Smooth muscle cell (in vitro differentiated cells): ENCODE results near the gene ANAPC15. TPM values are rescaled to one million over a fixed set of nuclear protein-coding genes. Genes with fewer than 3 reads are reported as not detected.

Experiments
- DNase-seq: peaks from one replicate; lab custom pipeline; 2025; ENCODE audit not compliant: unreplicated experiment; lab: John Stamatoyannopoulos, UW
- H2AFZ ChIP-seq: fragments of 200-600 bp; sonication (generic); 2 replicates; pipeline ENCODE4 v1.6.0; 2016; ENCODE audit warnings: antibody characterized with exemption, low read depth, mild to moderate bottlenecking
- H3F3A ChIP-seq: fragments of 200-600 bp; sonication (generic); 2 replicates; pipeline ENCODE4 v1.6.0; 2017; ENCODE audit warnings: antibody characterized with exemption, low read depth
- H3K27ac ChIP-seq: fragments of 200-600 bp; sonication (generic); 2 replicates; pipeline ENCODE4 v1.5.1; 2016; ENCODE audit warnings: low read depth, mild to moderate bottlenecking
- H3K27me3 ChIP-seq: fragments of 200-600 bp; sonication (generic); 2 replicates; pipeline ENCODE4 v1.6.1; 2016; ENCODE audit warnings: low read depth, mild to moderate bottlenecking
- H3K36me3 ChIP-seq: fragments of 200-600 bp; sonication (generic); 2 replicates; pipeline ENCODE4 v1.5.1; 2016; ENCODE audit warnings: low read depth
- H3K4me1 ChIP-seq: fragments of 200-600 bp; sonication (generic); 2 replicates; pipeline ENCODE4 v1.5.1; 2016; ENCODE audit warnings: low read depth
- H3K4me2 ChIP-seq: fragments of 200-600 bp; sonication (generic); 2 replicates; pipeline ENCODE4 v1.6.0; 2016; ENCODE audit warnings: mild to moderate bottlenecking
- H3K4me3 ChIP-seq: fragments of 200-600 bp; sonication (generic); 2 replicates; pipeline ENCODE4 v1.5.1; 2016; ENCODE audit warnings: mild to moderate bottlenecking
- H3K79me2 ChIP-seq: fragments of 200-600 bp; sonication (generic); 2 replicates; pipeline ENCODE4 v1.6.0; 2016; ENCODE audit warnings: low read depth, mild to moderate bottlenecking
- H3K9ac ChIP-seq: fragments of 200-600 bp; sonication (generic); 2 replicates; pipeline ENCODE4 v1.6.0; 2016; ENCODE audit warnings: low read depth
- H3K9me3 ChIP-seq: fragments of 200-600 bp; sonication (generic); replicated peaks from 2 replicates; pipeline ENCODE4 v1.5.1; 2016; ENCODE audit warnings: low read depth
- H4K20me1 ChIP-seq: fragments of 200-600 bp; sonication (generic); 2 replicates; pipeline ENCODE4 v1.6.0; 2016; ENCODE audit warnings: low read depth
- WGBS: methylation state at CpG from one replicate; pipeline ENCODE4 v1.1.7; 2016; ENCODE audit warnings: low lambda C conversion rate; 5-methylcytosine and 5-hydroxymethylcytosine counted together
- polyA plus RNA-seq: library from polyadenylated mRNA; unstranded; fragments of >200 nt; fragmentation: Nextera tagmentation; extraction: Ambion mirVana; gene quantifications from 2 replicates; pipeline ENCODE4 v1.2.1, GENCODE V29; 2016
- total RNA-seq: library from RNA; depleted of rRNA; stranded (reverse); fragments of >200 nt; gene quantifications from 2 replicates; pipeline ENCODE4 v1.2.3, GENCODE V29; 2014
- TF ChIP-seq, protein P1 (sequence below): fragments of 200-600 bp; sonication (generic); IDR thresholded peaks from 2 replicates; pipeline ENCODE4 v1.5.1; 2017; ENCODE audit warnings: borderline replicate concordance, mild to moderate bottlenecking, antibody characterized with exemption; ENCODE audit not compliant: insufficient read depth, poor library complexity, severe bottlenecking

The ANAPC15 gene
- total and polyA plus RNA-seq, 2 experiments from 2014 or later: 12.2 to 51.9 TPM

DNA sequence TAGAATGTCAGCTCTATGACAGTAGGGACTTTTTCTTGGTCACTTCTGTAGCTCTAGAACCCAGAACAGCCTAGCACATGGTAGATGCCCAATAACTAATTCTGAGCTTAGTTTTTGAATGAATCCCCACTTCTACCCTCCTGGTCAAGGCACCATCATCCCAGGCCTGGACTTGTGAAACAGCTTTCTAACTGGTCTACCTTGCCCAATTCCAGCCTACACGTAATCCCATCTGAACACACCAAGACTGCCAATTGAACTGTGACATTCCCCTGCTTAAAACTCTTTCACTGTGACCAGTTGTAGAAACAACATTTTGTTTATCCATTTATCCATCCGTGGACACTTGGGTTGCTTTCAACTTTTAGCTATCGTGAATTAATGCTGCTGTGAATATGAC lies 16.9 kb upstream of the ANAPC15 start:
- WGBS: 86% methylated on average over 3 of the region's 3 CpGs
- no peaks in the 10 kb centered on the region for H4K20me1 ChIP-seq

DNA sequence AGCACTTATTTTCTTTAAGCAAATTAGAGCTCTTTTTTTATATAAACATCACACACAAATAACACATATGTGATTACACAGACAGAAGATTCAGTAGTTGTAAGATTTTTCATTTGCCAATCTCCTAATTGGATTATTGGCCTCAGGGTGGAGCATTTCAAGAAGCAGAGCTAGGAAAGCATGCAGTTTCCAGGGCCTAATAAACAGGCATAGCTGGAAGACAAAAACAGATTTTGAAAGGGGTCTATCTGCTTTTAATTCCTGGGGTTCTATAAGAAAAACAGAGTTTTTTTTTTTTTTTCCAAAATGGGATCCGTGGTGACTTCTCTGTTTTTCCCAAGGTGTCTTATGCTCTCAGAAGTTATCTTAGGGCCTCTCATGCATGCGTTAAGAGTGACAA lies 15.4 kb upstream of the ANAPC15 start:
- Histone ChIP-seq H3K4me2 (no peak overlapping the region), H3K27ac (no peak overlapping the region), H3K36me3 (no peaks in the 10 kb centered on the region), H3K79me2 (no peaks in the 10 kb centered on the region), H3K4me1 (no peaks in the 10 kb centered on the region), H3K4me3 (no peak overlapping the region), H4K20me1 (no peaks in the 10 kb centered on the region), H3K9ac (no peak overlapping the region), H3F3A (no peaks in the 10 kb centered on the region), H3K27me3 (peaks cover 12% of the 10 kb centered on the region), H2AFZ (no peak overlapping the region), H3K9me3 (no peaks in the 10 kb centered on the region)
- TF ChIP-seq, protein P1, sequence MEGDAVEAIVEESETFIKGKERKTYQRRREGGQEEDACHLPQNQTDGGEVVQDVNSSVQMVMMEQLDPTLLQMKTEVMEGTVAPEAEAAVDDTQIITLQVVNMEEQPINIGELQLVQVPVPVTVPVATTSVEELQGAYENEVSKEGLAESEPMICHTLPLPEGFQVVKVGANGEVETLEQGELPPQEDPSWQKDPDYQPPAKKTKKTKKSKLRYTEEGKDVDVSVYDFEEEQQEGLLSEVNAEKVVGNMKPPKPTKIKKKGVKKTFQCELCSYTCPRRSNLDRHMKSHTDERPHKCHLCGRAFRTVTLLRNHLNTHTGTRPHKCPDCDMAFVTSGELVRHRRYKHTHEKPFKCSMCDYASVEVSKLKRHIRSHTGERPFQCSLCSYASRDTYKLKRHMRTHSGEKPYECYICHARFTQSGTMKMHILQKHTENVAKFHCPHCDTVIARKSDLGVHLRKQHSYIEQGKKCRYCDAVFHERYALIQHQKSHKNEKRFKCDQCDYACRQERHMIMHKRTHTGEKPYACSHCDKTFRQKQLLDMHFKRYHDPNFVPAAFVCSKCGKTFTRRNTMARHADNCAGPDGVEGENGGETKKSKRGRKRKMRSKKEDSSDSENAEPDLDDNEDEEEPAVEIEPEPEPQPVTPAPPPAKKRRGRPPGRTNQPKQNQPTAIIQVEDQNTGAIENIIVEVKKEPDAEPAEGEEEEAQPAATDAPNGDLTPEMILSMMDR: no peak
- DNase-seq: no peak
- WGBS: 71% methylated on average over 2 of the region's 2 CpGs

More for the DNA sequence above, 16.9 kb upstream of the ANAPC15 start:
- Histone ChIP-seq H3K27me3 (peaks cover 17% of the 10 kb centered on the region), H3K36me3 (no peaks in the 10 kb centered on the region), H3K79me2 (no peaks in the 10 kb centered on the region), H3F3A (no peaks in the 10 kb centered on the region), H2AFZ (no peak overlapping the region), H3K4me1 (no peaks in the 10 kb centered on the region), H3K4me2 (no peak overlapping the region), H3K4me3 (no peak overlapping the region), H3K27ac (no peak overlapping the region), H3K9ac (no peak overlapping the region), H3K9me3 (no peaks in the 10 kb centered on the region)
- TF ChIP-seq, protein P1: no peak
- DNase-seq: no peak

DNA sequence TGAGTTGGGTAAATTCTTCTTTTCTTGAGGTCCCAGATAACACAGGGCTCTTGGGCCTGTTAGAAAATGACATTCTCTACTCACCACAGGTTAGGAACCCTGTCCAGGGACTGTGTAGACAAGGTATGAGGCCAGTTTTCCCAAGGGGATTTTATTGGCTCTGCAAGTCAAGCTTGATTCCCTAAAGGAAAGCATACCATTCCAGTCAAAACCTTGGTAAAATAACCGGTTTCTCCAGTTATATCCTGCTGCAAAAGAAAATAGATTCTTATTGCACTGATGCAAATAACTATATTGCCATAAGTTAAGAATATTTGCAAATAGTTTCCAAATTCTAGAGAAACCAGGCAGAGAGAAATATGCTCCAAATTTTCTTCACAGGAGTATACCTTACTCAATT lies 13.5 kb upstream of the ANAPC15 start:
- TF ChIP-seq, protein P1: no peak
- no peak overlapping the region for H3K9ac ChIP-seq
- H3K36me3 ChIP-seq: no peaks in the 10 kb centered on the region
- H3K27ac ChIP-seq: no peak overlapping the region
- WGBS: 73% methylated on average over 1 of the region's 1 CpG
- H3K79me2 ChIP-seq: no peaks in the 10 kb centered on the region
- no peaks in the 10 kb centered on the region for H3K27me3 ChIP-seq
- no peak overlapping the region for H2AFZ ChIP-seq
- no peak for DNase-seq
- H3K4me1 ChIP-seq: no peaks in the 10 kb centered on the region
- no peak overlapping the region for H3K4me2 ChIP-seq
- H3K9me3 ChIP-seq: no peaks in the 10 kb centered on the region
- no peak overlapping the region for H3K4me3 ChIP-seq
- H3F3A ChIP-seq: no peaks in the 10 kb centered on the region
- no peaks in the 10 kb centered on the region for H4K20me1 ChIP-seq

DNA sequence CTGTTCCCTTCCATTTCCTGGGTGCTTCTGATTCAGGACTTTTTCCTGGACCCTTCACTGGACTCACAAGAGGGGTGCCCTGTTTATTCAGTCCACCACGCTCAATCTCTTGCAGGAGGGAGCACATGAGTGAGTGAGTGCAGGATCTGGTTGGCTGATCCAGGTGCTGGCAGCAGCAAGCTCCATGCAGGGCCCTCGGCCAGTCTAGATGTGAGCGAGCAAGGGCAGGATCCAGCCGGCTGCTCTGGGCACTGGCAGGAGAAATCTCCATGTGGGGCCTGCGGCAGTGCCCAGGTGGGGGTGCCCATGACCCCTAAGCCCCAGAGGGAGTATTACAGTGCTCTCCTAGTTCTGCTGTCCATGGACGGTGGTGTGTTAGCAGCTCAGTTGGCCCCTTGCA lies 11.6 kb upstream of the ANAPC15 start:
- TF ChIP-seq, protein P1: no peak
- WGBS: 93% methylated on average over 6 of the region's 6 CpGs

More for the DNA sequence above, 11.6 kb upstream of the ANAPC15 start:
- Histone ChIP-seq H3K36me3 (no peaks in the 10 kb centered on the region), H3K4me1 (no peaks in the 10 kb centered on the region), H3K27me3 (no peaks in the 10 kb centered on the region), H3K9ac (no peak overlapping the region), H3F3A (no peaks in the 10 kb centered on the region), H2AFZ (no peak overlapping the region), H3K79me2 (no peaks in the 10 kb centered on the region), H3K4me3 (no peak overlapping the region), H3K27ac (no peak overlapping the region), H3K4me2 (no peak overlapping the region), H4K20me1 (no peaks in the 10 kb centered on the region), H3K9me3 (no peaks in the 10 kb centered on the region)
- no peak for DNase-seq
